Embryonic facial prominence (tissue), 1 donor: Measurements from ENCODE around the gene MGAM2.
"Not testable (repeated sequence)": the region's sequence is repeated elsewhere in the genome, so short reads cannot be mapped to it uniquely, and the experiment has no call there.

Experiments
- DNase-seq: peaks from one replicate; pipeline ENCODE4 v3.0.0-alpha.2; 2016; ENCODE audit errors: extremely low spot score

Gene MGAM2

DNA sequence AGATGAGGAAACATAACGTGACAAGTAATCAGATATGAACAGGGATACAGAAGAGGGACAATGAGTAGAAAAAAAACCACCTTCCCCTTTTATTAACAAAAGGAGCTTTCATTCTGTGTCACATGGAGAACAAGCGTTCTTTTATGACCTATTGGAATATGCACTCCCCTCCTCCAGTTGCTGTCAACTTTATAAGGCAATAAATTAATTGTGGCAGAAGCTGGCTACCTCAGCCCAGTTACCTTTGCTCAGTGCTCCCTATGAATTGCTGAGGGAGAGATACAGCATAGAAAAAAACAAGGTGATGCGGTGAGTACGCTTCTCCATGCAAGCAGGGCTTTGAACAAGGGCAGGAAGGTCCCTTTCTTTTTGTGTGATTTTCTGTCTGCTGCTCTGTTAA lies at the start of gene MGAM2:
Gene MGAM2, plus strand, starts transcription at position 220 of the 400 bp plus-strand sequence. CDS start 5,156 bp downstream, outside the sequence.
- no peak for DNase-seq

DNA sequence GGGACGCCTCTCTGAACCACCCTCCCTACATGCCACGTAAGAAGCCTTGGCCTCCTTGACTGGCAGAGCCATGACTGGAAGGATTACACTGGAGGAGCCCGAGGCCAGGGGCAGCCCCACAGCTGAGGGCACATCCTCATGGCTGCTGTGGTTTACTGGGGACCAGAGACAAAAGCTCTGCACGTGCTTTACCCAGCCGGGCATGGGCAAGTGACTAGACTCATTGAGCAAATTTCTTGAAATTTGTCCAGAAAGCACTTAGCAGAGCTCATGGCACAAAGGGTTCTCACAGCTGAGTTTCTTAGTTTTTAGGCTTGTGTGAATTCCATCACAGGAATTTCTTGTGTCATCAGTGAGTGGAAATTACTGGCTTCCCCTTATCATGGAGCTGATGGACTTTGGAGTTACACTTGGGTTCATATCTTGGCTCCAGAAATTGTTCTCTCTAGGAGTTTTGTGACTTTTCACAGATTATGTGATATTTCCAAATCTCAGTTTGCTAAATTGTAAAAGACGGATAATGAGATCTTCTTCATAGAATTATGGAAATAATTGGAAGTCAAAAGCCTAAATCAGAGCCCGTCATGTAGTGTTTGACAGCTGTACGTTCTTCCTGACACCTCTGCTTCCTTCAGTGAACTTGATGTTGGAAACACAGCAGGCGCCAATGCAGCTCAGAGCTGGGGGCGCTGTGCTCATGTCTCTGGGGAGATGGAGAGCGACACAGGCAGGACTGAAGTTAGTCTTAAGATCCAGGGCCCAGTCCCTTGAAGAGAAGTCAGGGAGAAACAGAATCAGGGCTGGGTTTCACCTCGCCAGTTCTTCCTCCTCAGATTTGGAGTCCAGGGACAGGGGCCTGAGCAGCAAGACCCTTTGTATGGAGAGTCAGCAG lies 47.7 kb upstream of the MGAM2 start:
- no peak for DNase-seq

DNA sequence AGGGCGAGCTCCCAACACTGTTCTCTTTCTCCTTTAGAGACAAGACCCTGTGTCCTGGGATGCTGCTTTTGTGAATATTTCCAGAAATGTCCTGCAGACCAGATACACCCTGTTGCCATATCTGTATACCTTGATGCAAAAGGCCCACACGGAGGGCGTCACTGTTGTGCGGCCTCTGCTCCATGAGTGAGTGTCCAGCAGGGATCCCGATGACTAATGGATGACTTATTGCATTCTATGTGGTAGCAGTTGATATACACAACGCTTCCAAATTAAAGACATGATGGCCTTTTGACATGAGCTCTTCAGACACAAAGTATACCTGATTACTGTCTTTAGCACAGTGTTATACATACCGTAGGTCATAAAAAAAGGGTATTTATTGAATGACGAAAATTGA lies 45.0 kb upstream of the MGAM2 start:
- no peak for DNase-seq

DNA sequence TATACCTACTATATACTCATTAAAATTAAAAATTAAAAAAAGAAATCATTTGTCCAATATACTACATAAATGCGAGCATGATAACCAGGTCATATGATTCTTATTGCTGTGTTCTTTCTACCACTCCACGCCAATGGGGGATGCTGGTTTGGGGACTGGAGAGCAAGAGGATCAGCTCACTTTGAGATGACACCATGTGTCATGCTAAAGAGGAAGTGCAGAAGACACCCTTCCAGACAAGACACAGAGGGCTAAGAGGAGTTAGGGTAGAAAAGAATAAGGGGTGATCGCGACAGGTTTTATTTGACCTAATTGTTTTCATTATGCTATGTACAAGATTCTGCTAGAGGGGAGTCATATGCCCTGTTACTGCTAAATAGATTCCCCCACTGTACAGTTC lies 33.8 kb upstream of the MGAM2 start:
- no peak for DNase-seq

DNA sequence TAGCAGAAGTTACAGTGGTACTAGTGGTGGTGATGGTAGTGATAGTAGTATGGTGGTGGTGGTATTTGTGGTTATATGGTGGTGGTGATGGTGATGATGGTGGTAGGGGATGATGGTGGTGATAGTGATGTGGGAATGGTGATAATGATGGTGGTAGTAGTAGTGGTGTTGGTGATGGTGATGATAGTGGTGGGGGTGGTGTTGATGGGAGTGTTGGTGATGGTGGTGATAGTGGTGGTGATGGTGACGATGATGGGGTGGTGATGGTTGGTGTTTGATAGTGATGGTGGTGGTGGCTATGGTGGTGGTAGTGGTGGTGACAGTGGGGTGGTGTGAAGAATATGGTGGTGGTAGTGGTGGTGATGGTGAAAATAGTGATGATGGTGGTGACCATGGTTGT lies 27.9 kb upstream of the MGAM2 start:
- no peak for DNase-seq

- DNase-seq: no peak
Measured at GRCh38 chr7:142085428-142085827, 26.1 kb upstream of the MGAM2 start.

DNA sequence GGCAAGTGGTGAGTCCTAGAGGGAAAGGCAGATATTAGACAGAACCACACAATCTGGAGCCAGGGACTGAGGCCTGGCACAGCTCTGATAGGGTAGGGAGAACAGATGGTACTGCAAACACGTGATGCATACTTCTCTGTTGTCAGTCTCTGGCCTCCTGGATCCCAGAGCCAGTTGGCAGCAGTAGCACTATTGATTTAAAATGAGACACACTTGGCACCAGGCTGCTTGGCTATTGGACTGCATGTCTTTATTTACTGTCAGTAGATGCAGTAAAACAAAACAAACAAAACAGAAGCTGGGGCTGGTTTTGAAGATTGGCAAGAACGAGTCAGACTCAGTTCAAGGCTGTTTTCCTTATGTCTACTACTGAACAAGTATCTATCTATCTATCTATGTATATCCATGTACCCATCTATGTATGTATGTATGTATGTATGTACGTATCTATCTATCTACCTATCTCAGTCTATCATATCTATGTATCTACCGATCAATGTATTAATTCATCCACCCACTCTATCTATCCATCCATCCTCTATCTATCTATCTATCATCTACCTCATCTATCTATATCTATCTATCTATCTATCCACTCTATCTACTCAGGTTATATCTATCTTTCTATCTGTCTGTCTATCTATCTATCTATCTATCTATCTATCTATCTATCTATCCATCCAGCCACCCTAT lies 23.4 kb upstream of the MGAM2 start:
- DNase-seq: no peak

DNA sequence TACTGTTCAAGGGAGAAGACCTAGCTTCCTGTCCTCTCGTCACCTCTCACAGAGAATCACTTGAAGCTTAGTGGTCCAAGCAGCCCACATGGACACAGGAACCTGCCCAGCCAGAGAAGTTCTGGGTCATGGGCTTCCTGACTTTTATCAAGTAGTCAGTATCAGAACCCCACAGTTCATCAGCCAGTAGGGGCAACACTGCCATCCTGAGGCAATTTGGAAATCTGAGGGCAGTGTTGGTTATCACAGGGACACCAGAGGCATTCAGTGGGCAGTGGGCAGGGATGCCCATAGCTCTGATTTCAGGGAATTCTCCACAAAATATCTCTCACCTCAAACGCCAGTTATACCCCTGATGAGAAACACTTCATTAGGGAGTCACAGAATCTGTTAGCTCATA lies 22.5 kb upstream of the MGAM2 start:
- DNase-seq: no peak

DNA sequence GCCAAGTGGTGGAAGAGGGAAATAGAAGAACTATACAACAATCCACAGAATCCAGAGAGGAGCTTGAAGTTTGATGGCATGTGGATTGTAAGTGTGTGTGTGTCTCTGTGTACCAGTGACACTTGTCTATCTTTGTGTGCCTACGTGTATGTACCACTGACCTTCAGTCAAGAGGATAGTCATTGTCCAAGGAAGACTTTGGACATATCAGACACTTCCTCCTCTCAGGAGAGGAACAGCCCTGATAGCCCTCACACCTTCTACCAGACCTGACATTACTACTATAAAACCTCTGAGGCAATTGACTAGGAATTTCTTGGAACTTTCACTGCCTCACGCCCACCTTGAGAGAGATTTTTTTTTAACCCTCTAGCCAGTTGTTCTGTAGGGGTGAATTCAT lies 19.6 kb upstream of the MGAM2 start:
- no peak for DNase-seq

DNA sequence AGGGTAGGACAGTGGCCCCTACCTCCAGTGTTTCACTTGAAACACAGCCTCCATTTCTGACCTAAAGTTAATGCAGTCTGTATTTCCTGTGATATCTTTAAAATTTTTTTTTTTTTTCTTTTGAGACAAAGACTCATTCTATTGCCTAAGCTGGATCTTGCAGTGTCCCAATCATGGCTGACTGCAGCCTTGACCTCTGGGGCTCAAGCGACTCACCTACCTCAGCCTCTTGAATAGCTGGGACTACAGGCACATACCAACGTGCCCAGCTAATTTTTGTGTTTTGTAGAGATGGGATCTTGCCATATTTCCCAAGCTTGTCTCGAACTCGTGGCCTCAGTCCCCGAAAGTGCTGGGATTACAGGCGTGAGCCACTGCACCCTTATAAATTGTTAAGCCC lies 16.7 kb upstream of the MGAM2 start:
- DNase-seq: no peak

GRCh38 chr7:142097571-142097970 lies 13.9 kb upstream of the MGAM2 start:
- no peak for DNase-seq

DNA sequence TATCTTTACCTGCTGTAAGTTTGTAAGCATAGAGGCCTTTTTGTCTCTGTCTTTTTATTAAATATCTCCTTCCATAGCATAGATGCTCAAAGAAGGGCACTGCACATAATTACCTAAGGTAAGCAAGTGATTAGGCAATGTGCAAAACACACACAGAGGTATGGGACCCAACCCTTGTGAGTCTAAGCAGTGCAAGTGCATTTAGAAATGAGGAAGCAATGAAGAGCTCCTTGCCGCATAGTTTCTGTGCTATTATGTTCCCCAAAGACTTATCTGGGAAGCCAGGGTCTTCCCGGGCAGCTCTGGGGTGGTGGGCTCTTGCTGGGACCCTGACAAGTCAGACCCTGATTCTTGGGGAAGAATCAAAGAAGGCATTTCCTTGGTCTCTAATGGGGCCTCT lies 13.5 kb upstream of the MGAM2 start:
- no peak for DNase-seq

- DNase-seq: not testable (repeated sequence)
Measured at GRCh38 chr7:142099347-142099746, 12.2 kb upstream of the MGAM2 start.

DNA sequence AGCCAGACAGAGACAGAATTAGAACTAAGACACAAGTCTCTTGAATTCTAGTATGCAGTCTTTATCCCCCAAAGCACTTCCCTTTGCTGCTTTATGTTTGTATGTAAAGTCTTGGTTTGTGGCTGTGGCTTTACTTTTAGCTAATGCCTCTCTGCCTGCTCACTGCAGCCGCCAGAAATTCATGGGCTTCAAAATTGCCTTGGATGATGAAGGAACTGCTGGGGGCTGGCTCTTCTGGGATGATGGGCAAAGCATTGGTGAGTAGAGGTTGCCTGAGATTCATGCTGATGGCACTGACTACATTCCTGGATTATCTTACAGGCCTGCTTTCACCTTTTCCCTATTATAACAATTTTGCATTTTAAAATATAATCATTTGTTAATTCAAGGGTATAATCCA lies 10.9 kb upstream of the MGAM2 start:
- DNase-seq: no peak

DNA sequence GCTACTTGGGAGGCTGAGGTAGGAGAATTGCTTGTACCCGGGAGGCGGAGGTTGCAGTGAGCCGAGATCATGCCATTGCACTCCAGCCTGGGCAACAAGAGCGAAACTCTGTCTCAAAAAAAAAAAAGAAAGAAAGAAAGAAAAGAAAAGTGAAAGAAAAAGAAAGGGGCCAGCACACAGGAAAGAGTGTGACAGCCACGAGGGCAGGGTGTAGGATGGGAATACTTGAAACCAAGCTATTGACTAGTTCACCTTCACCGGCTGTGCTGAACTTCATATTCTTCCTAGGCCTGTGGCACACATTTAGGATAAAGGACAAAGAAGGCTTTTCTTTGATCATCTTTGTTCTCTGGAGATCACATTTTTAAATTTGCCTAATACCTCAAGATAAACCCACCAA lies 9.7 kb upstream of the MGAM2 start:
- not testable (repeated sequence) for DNase-seq

DNA sequence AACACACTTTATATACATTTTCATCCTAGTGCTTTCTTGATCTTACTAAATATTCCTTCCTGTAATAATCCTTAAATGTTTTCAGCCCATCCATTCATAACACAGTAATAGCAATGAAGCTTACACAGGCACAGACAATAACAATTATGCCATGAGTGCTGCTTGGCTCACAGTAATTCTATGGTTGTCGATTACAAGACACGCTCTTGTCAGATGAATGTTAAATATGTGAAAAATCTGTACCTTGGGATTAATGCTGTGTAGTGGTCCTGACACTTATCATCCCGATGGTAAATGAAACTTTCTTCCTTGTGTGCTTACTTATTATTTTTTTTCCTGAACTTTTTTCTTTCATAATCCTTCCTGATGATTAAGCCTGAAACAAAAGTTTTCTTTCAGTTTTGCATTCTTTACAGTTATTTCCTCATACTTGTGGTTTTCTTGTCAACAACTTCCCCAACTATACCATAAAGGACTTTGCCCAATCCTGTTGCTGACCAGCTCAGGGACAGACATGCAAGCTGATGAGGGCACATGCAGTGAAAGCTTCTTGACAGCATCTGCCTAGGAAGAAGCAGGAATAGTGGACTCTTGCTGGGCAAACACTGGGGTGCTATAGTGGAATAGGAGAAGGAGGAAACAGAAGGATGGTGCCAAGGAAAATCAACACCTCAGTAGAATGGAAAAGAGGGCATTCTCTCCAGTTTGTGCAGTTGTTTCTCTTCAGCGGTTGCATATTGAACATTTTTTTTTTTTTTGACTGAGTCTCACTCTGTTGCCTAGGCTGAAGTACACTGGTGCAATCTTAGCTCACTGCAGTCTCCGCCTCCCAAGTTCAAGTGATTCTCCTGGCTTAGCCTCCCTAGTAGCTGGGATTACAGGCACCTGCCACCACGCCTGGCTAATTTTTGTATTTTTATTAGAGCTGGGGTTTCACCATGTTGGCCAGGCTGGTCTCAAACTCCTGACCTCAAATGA lies 6.7 kb upstream of the MGAM2 start:
- DNase-seq: no peak

GRCh38 chr7:142108728-142109505 lies 2.6 kb upstream of the MGAM2 start:
- no peak for DNase-seq

DNA sequence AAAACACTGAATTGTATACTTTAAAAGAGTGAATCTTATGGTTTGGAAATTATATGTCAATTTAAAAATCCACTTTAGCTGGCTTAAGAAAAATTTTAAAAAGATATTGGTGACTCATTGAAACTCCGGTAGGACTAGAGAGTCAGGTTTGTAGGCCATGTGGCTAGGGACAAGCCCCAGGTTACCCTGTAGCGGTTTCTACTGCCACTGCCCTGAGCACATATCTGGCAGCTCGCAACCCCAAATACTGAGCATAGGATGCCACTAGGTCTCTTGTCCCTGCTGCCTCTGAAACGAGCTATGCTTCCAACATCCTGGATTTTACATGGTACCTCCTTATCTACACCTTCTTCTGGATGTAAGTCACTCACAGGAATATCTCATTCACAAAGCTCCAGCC lies 1.4 kb upstream of the MGAM2 start:
- DNase-seq: no peak

DNA sequence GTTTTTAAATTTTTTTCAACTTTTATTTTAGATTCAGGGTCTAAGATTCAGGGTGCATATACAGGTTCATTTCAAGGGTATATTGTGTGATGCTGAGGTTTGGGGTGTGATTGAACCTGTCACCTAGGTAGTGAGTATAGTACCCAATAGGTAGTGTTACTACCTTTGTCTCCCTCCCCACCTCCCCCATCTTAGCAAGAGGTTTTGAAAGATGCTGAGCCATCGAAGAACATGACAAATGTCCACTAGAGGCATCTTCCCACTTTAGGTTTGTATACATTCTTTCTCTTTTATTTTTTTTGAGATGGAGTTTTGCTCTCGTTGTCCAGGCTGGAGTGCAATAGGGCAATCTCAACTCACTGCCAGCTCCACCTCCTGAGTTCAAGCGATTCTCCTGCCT lies 880 bp upstream of the MGAM2 start:
- no peak for DNase-seq

DNA sequence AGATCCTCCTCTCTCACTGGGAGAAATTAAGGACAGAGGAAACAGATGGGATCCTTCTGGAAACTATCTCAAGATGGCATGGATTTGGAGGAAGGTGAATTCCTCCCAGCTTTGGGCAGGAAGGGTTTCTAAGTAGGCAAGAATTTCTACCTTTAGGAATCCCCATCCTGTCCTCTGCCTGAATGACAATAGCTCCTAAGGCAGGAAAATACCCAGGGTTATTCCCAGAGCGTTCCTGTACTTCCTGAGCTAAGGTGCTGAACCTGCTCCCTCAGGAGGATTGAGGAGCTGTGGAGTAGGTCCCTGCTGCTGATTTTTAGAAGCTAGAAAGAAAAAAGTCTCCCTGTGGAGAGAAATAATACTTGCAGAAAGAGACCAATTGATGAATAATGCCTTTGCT lies 568 bp downstream of the MGAM2 start:
- no peak for DNase-seq

- no peak for DNase-seq
Measured at GRCh38 chr7:142114207-142114606, 2.7 kb downstream of the MGAM2 start.
